Astrocyte (in vitro differentiated cells and primary cell): ENCODE results near the gene LARGE1. TPM values are rescaled to one million over a fixed set of nuclear protein-coding genes. Genes with fewer than 3 reads are reported as not detected.

Experiments
- DNase-seq: peaks from one replicate; pipeline ENCODE4 v3.0.0-alpha.2; 2010; ENCODE audit warnings: low read depth
- FAIRE-seq: peaks from 2 replicates; lab custom pipeline; 2011; peaks lifted over from hg19 to GRCh38; lab: Jason Lieb, UNC
- H2AFZ ChIP-seq: 2 replicates; pipeline ENCODE4 v1.6.0; 2012; ENCODE audit warnings: low read depth, low read length, inconsistent platforms
- H3K27ac ChIP-seq: 2 replicates; pipeline ENCODE4 v1.5.1; 2011; ENCODE audit warnings: low read depth, low read length, inconsistent platforms
- H3K27me3 ChIP-seq: 2 replicates; pipeline ENCODE4 v1.6.0; 2011; ENCODE audit warnings: low read length, inconsistent platforms; ENCODE audit not compliant: insufficient read depth
- H3K36me3 ChIP-seq: 2 replicates; pipeline ENCODE4 v1.5.1; 2011; ENCODE audit warnings: low read length, inconsistent platforms; ENCODE audit not compliant: insufficient read depth
- H3K4me1 ChIP-seq: 2 replicates; pipeline ENCODE4 v1.5.1; 2011; ENCODE audit warnings: low read length, inconsistent platforms; ENCODE audit not compliant: insufficient read depth
- H3K4me2 ChIP-seq: 2 replicates; pipeline ENCODE4 v1.6.0; 2012; ENCODE audit warnings: low read length, inconsistent platforms
- H3K4me3 ChIP-seq: 2 replicates; pipeline ENCODE4 v1.5.1; 2011; ENCODE audit warnings: low read depth, mild to moderate bottlenecking, low read length, inconsistent platforms; ENCODE audit not compliant: insufficient read depth
- H3K79me2 ChIP-seq: 2 replicates; pipeline ENCODE4 v1.6.0; 2012; ENCODE audit warnings: mild to moderate bottlenecking, low read length, inconsistent platforms; ENCODE audit not compliant: insufficient read depth
- H3K9ac ChIP-seq: 2 replicates; pipeline ENCODE4 v1.6.0; 2012; ENCODE audit warnings: mild to moderate bottlenecking, low read length, inconsistent platforms
- H3K9me3 ChIP-seq: 2 replicates; pipeline ENCODE4 v1.5.1; 2012; ENCODE audit warnings: low read depth, mild to moderate bottlenecking, low read length, inconsistent platforms; ENCODE audit not compliant: insufficient read depth
- H4K20me1 ChIP-seq: 2 replicates; pipeline ENCODE4 v1.6.0; 2012; ENCODE audit warnings: low read length, inconsistent platforms; ENCODE audit not compliant: insufficient read depth
- H3K27ac Mint-ChIP-seq: one replicate; pipeline ENCODE4 v1.8.0; 2021; ENCODE audit warnings: mild to moderate bottlenecking, mixed read lengths; ENCODE audit not compliant: unreplicated experiment
- H3K27me3 Mint-ChIP-seq: one replicate; pipeline ENCODE4 v1.8.0; 2021; ENCODE audit warnings: low read depth, mixed read lengths; ENCODE audit not compliant: unreplicated experiment
- H3K36me3 Mint-ChIP-seq: one replicate; pipeline ENCODE4 v1.8.0; 2021; ENCODE audit warnings: low read depth, mixed read lengths; ENCODE audit not compliant: unreplicated experiment
- H3K4me1 Mint-ChIP-seq: one replicate; pipeline ENCODE4 v1.8.0; 2021; ENCODE audit warnings: low read depth, mixed read lengths; ENCODE audit not compliant: unreplicated experiment
- H3K4me3 Mint-ChIP-seq: one replicate; pipeline ENCODE4 v1.8.0; 2021; ENCODE audit warnings: mild to moderate bottlenecking, moderate library complexity, mixed read lengths; ENCODE audit not compliant: unreplicated experiment
- H3K9me3 Mint-ChIP-seq: one replicate; pipeline ENCODE4 v1.8.0; 2021; ENCODE audit warnings: mild to moderate bottlenecking, mixed read lengths; ENCODE audit not compliant: unreplicated experiment
- EZH2 ChIP-seq: IDR thresholded peaks from 2 replicates; pipeline ENCODE4 v1.6.1; 2012; ENCODE audit warnings: mild to moderate bottlenecking, low read length, inconsistent platforms; ENCODE audit not compliant: insufficient read depth
- total RNA-seq: library from RNA; stranded (reverse); gene quantifications from 2 replicates; pipeline ENCODE4 v1.2.1, GENCODE V29; 2021
- TF ChIP-seq, protein P1 (sequence below): IDR thresholded peaks from 2 replicates; pipeline ENCODE4 v1.5.1; 2011; ENCODE audit warnings: low read depth, mild to moderate bottlenecking, inconsistent platforms, low read length, moderate library complexity; ENCODE audit not compliant: insufficient read depth

The LARGE1 gene
- total RNA-seq, 1 donor from 2014 or later = 92.6 TPM

DNA sequence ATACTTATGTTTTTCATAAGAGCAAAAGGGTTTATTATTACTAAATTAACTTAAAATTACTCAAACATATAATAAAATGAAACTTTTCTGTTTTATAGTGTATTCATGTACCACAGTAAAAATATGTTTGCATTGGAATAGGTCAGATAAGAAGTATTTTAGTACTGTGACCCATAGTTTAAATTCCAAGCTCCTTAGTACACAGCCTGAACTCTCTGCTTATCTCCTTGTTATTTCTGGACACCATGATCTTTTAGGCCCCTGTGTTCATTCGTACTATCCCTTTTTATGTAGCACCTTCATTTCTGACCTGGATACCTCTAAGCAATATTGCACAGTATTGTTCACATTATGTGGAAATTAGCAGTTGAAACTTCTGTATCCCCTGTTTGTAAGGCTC is 565.3 kb downstream of the LARGE1 start:
- Histone ChIP-seq H3K36me3 (no peaks in the 10 kb centered on the region), H3K4me2 (peak overlapping the region; percentile 28), H3K27me3 (no peaks in the 10 kb centered on the region), H4K20me1 (no peaks in the 10 kb centered on the region), H3K79me2 (no peaks in the 10 kb centered on the region), H3K27ac (no peak overlapping the region), H3K9me3 (no peaks in the 10 kb centered on the region), H3K4me1 (peaks cover 5% of the 10 kb centered on the region), H2AFZ (no peak overlapping the region), H3K4me3 (no peak overlapping the region), H3K9ac (no peak overlapping the region)
- FAIRE-seq = no peak
- H3K27me3 Mint-ChIP-seq = no peaks in the 10 kb centered on the region
- H3K4me3 Mint-ChIP-seq = no peak overlapping the region
- DNase-seq = peak; percentile 32
- H3K9me3 Mint-ChIP-seq = no peaks in the 10 kb centered on the region
- no peak overlapping the region for H3K27ac Mint-ChIP-seq
- peaks cover 18% of the 10 kb centered on the region for H3K4me1 Mint-ChIP-seq
- TF ChIP-seq, protein P1, sequence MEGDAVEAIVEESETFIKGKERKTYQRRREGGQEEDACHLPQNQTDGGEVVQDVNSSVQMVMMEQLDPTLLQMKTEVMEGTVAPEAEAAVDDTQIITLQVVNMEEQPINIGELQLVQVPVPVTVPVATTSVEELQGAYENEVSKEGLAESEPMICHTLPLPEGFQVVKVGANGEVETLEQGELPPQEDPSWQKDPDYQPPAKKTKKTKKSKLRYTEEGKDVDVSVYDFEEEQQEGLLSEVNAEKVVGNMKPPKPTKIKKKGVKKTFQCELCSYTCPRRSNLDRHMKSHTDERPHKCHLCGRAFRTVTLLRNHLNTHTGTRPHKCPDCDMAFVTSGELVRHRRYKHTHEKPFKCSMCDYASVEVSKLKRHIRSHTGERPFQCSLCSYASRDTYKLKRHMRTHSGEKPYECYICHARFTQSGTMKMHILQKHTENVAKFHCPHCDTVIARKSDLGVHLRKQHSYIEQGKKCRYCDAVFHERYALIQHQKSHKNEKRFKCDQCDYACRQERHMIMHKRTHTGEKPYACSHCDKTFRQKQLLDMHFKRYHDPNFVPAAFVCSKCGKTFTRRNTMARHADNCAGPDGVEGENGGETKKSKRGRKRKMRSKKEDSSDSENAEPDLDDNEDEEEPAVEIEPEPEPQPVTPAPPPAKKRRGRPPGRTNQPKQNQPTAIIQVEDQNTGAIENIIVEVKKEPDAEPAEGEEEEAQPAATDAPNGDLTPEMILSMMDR = no peak
- H3K36me3 Mint-ChIP-seq = peaks cover 21% of the 10 kb centered on the region

DNA sequence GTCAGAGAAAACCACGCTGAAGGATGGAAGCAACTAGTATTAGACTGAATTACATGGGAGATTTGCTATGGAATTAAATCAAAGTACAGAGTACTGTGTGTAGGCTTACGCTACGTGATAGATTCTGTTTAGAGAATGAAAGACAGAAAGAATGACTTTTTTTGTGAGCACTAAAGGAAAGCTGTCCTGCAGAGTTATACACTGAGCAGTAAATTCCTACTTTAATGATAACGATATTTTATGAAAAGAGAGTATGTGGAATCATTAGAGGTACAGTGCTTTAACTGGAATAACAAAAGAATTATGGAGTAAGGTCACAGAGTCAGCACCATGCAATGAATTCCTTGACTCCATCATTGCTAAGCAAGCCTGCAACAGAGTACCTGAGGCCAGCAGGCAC is 566.8 kb downstream of the LARGE1 start:
- H3K9me3 ChIP-seq = no peaks in the 10 kb centered on the region
- FAIRE-seq (no peak), DNase-seq (no peak)
- Mint-ChIP-seq H3K4me1 (peaks cover 18% of the 10 kb centered on the region), H3K9me3 (peaks cover 5% of the 10 kb centered on the region), H3K27ac (no peak overlapping the region), H3K27me3 (no peaks in the 10 kb centered on the region), H3K4me3 (no peak overlapping the region), H3K36me3 (peaks cover 24% of the 10 kb centered on the region)
- no peaks in the 10 kb centered on the region for H4K20me1 ChIP-seq
- H3K27me3 ChIP-seq = no peaks in the 10 kb centered on the region
- H3K4me2 ChIP-seq = no peak overlapping the region
- no peak overlapping the region for H3K9ac ChIP-seq
- no peak for TF ChIP-seq EZH2
- TF ChIP-seq, protein P1 = no peak
- peaks cover 5% of the 10 kb centered on the region for H3K4me1 ChIP-seq
- H3K4me3 ChIP-seq = no peak overlapping the region
- no peaks in the 10 kb centered on the region for H3K36me3 ChIP-seq
- H2AFZ ChIP-seq = no peak overlapping the region
- H3K27ac ChIP-seq = no peak overlapping the region
- no peaks in the 10 kb centered on the region for H3K79me2 ChIP-seq

DNA sequence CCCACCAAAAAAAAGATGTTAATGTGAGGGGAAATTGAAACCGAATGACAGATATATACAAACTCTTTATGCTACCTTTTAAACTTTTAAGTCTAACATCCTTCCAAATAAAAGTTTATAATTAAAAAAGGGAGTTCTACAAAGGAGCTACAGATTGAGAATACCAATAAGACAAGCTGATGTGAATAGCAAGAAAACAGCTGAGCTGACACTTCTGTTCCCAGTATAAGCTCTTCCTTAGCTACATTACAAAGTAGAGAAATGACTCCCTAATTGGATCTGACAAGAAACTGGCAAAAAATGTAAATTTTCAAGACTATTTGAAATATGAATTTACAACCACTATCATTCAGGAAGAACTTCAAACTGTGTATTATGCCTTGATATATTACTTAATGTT is 567.5 kb downstream of the LARGE1 start:
- DNase-seq = no peak
- Histone ChIP-seq H3K36me3 (no peaks in the 10 kb centered on the region), H3K4me3 (no peak overlapping the region), H3K4me2 (no peak overlapping the region), H3K9ac (no peak overlapping the region), H3K27me3 (no peaks in the 10 kb centered on the region), H3K4me1 (peaks cover 5% of the 10 kb centered on the region), H2AFZ (no peak overlapping the region), H3K9me3 (no peaks in the 10 kb centered on the region), H3K27ac (no peak overlapping the region), H3K79me2 (no peaks in the 10 kb centered on the region), H4K20me1 (no peaks in the 10 kb centered on the region)
- TF ChIP-seq, protein P1 = no peak
- TF ChIP-seq EZH2 = no peak
- FAIRE-seq = no peak
- H3K27me3 Mint-ChIP-seq = no peaks in the 10 kb centered on the region
- H3K4me3 Mint-ChIP-seq = no peak overlapping the region
- H3K4me1 Mint-ChIP-seq = peaks cover 18% of the 10 kb centered on the region
- peaks cover 7% of the 10 kb centered on the region for H3K9me3 Mint-ChIP-seq
- H3K36me3 Mint-ChIP-seq = peaks cover 22% of the 10 kb centered on the region
- H3K27ac Mint-ChIP-seq = no peak overlapping the region
